Activated naive CD8-positive, alpha-beta T cell treated with anti-CD3 and anti-CD28 coated beads for 36 hours (primary cell): ENCODE data around the gene TRMT2A. TPM values are rescaled to one million over a fixed set of nuclear protein-coding genes. Genes with fewer than 3 reads are reported as not detected.

Experiments
- DNase-seq: peaks from one replicate; pipeline ENCODE4 v3.0.0; 2021
- H3K27ac Mint-ChIP-seq: one replicate; pipeline ENCODE4 v1.8.0; 2022; ENCODE audit warnings: mild to moderate bottlenecking, moderate library complexity, mixed read lengths
- H3K27me3 Mint-ChIP-seq: one replicate; pipeline ENCODE4 v1.8.0; 2022; ENCODE audit warnings: mild to moderate bottlenecking, mixed read lengths
- H3K36me3 Mint-ChIP-seq: one replicate; pipeline ENCODE4 v1.8.0; 2021; ENCODE audit warnings: mild to moderate bottlenecking, mixed read lengths
- H3K4me1 Mint-ChIP-seq: one replicate; pipeline ENCODE4 v1.8.0; 2021; ENCODE audit warnings: mixed read lengths
- H3K4me3 Mint-ChIP-seq: one replicate; pipeline ENCODE4 v1.8.0; 2022; ENCODE audit warnings: mild to moderate bottlenecking, moderate library complexity, mixed read lengths
- H3K9me3 Mint-ChIP-seq: one replicate; pipeline ENCODE4 v1.8.0; 2022; ENCODE audit warnings: mixed read lengths
- total RNA-seq, 2 experiments: library from RNA; stranded (reverse); gene quantifications; one replicate each; pipeline ENCODE4 v1.2.3, GENCODE V29; 2021

Gene TRMT2A
- total RNA-seq, 2 experiments from 2014 or later: 124 to 139 TPM

- no peak overlapping the region for H3K4me3 Mint-ChIP-seq
- H3K4me1 Mint-ChIP-seq: no peaks in the 10 kb centered on the region
- no peaks in the 10 kb centered on the region for H3K27me3 Mint-ChIP-seq
- H3K36me3 Mint-ChIP-seq: no peaks in the 10 kb centered on the region
- no peaks in the 10 kb centered on the region for H3K9me3 Mint-ChIP-seq
- no peak overlapping the region for H3K27ac Mint-ChIP-seq
- DNase-seq: no peak
Observed at GRCh38 chr22:20066617-20067383, 50.2 kb downstream of the TRMT2A start.

GRCh38 chr22:20065896-20066616 is 51.0 kb downstream of the TRMT2A start:
- DNase-seq: no peak
- Mint-ChIP-seq H3K4me3 (no peak overlapping the region), H3K4me1 (peaks cover 2% of the 10 kb centered on the region), H3K27ac (no peak overlapping the region), H3K9me3 (no peaks in the 10 kb centered on the region), H3K27me3 (no peaks in the 10 kb centered on the region), H3K36me3 (no peaks in the 10 kb centered on the region)

GRCh38 chr22:20064545-20065262 is 52.3 kb downstream of the TRMT2A start:
- Mint-ChIP-seq H3K27ac (no peak overlapping the region), H3K4me1 (peaks cover 4% of the 10 kb centered on the region), H3K36me3 (no peaks in the 10 kb centered on the region), H3K4me3 (no peak overlapping the region), H3K27me3 (no peaks in the 10 kb centered on the region), H3K9me3 (no peaks in the 10 kb centered on the region)
- no peak for DNase-seq

DNA sequence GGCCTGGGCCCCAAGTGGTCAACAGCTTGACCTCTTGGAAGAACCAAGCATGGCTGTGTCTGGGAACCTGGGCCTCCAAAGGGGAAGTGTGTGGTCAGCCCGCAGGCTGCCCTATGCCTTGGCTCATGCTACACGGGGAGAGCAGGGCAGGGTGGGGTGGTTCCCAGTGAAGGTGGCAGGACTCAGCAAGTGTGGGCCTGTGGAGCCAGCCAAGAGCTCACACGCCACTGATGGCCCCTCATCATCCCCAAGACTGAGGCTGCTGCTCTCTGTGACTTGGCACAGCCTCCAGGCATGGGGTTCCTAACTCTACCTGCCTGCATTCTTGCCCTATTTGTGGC is 52.9 kb downstream of the TRMT2A start:
- H3K4me3 Mint-ChIP-seq: no peak overlapping the region
- H3K4me1 Mint-ChIP-seq: peaks cover 7% of the 10 kb centered on the region
- no peaks in the 10 kb centered on the region for H3K36me3 Mint-ChIP-seq

GRCh38 chr22:20063271-20064139 is 53.5 kb downstream of the TRMT2A start:
- H3K27me3 Mint-ChIP-seq: no peaks in the 10 kb centered on the region
- no peaks in the 10 kb centered on the region for H3K36me3 Mint-ChIP-seq

More for the DNA sequence above, 52.9 kb downstream of the TRMT2A start:
- no peak overlapping the region for H3K27ac Mint-ChIP-seq
- no peaks in the 10 kb centered on the region for H3K9me3 Mint-ChIP-seq
- H3K27me3 Mint-ChIP-seq: no peaks in the 10 kb centered on the region
- DNase-seq: no peak

GRCh38 chr22:20062766-20063083 is 54.3 kb downstream of the TRMT2A start:
- H3K27ac Mint-ChIP-seq: no peak overlapping the region
- no peaks in the 10 kb centered on the region for H3K9me3 Mint-ChIP-seq
- H3K4me3 Mint-ChIP-seq: peak overlapping the region; percentile 43

More at GRCh38 chr22:20063271-20064139, 53.5 kb downstream of the TRMT2A start:
- peaks cover 9% of the 10 kb centered on the region for H3K4me1 Mint-ChIP-seq
- H3K4me3 Mint-ChIP-seq: no peak overlapping the region
- H3K27ac Mint-ChIP-seq: no peak overlapping the region
- no peaks in the 10 kb centered on the region for H3K9me3 Mint-ChIP-seq
- no peak for DNase-seq

GRCh38 chr22:20062043-20062765 is 54.8 kb downstream of the TRMT2A start:
- H3K9me3 Mint-ChIP-seq: no peaks in the 10 kb centered on the region

More at GRCh38 chr22:20062766-20063083, 54.3 kb downstream of the TRMT2A start:
- Mint-ChIP-seq H3K27me3 (no peaks in the 10 kb centered on the region), H3K36me3 (no peaks in the 10 kb centered on the region), H3K4me1 (peaks cover 9% of the 10 kb centered on the region)
- DNase-seq: no peak

More at GRCh38 chr22:20062043-20062765, 54.8 kb downstream of the TRMT2A start:
- Mint-ChIP-seq H3K4me1 (peaks cover 9% of the 10 kb centered on the region), H3K27ac (no peak overlapping the region), H3K36me3 (no peaks in the 10 kb centered on the region), H3K27me3 (no peaks in the 10 kb centered on the region), H3K4me3 (no peak overlapping the region)
- no peak for DNase-seq

Other genes with a start within 250 kb of the TRMT2A start
- 10 to 100 TPM; 76.1 to 79.6 TPM for gene COMT, start 175.5 kb downstream of the TRMT2A start, total RNA-seq
- gene TXNRD2, start 175.4 kb downstream of the TRMT2A start, total RNA-seq: 10 to 100 TPM; 20.3 to 20.9 TPM
- 1 to 10 TPM; 1.1 to 1.6 TPM for gene ARVCF, start 100.4 kb downstream of the TRMT2A start, total RNA-seq
- 10 to 100 TPM; 16.5 to 21.5 TPM for gene TANGO2, start 96.1 kb downstream of the TRMT2A start, total RNA-seq
- 10 to 100 TPM; 42.6 to 47.0 TPM for gene DGCR8, start 37.0 kb downstream of the TRMT2A start, total RNA-seq
- gene RANBP1, start 1.1 kb downstream of the TRMT2A start, total RNA-seq: 100 to 1,000 TPM; 492 to 506 TPM
- 10 to 100 TPM; 63.4 to 66.6 TPM for gene ZDHHC8, start 14.6 kb upstream of the TRMT2A start, total RNA-seq
- gene CCDC188, start 33.8 kb upstream of the TRMT2A start, total RNA-seq: not detected
- 1 to 10 TPM; 3.2 to 3.5 TPM for gene RTN4R, start 151.1 kb upstream of the TRMT2A start, total RNA-seq
- gene DGCR6L, start 202.8 kb upstream of the TRMT2A start, total RNA-seq: 10 to 100 TPM; 35.1 to 38.2 TPM